LNCaP clone FGC (cell line): ENCODE data around the gene SMC3.
A peak's percentile ranks its signal among the peaks of the same experiment; 100 is the strongest.

ENCODE experiments used
- DNase-seq: peaks from one replicate; pipeline ENCODE4 v3.0.0-alpha.2; 2011; ENCODE audit warnings: low read depth
- H3K4me3 ChIP-seq: 2 replicates; pipeline ENCODE4 v1.5.1; 2011; ENCODE audit warnings: mild to moderate bottlenecking, low read depth, low read length, control low read depth
- CTCF ChIP-seq: IDR thresholded peaks from 2 replicates; pipeline ENCODE4 v1.5.1; 2012; ENCODE audit warnings: mild to moderate bottlenecking; ENCODE audit not compliant: control insufficient read depth, insufficient read depth; ENCODE audit errors: extremely low read depth

SMC3 gene

GRCh38 chr10:110576220-110576619 is 8.7 kb downstream of the SMC3 start:
- H3K4me3 ChIP-seq: no peak overlapping the region
- no peak for DNase-seq
- no peak for TF ChIP-seq CTCF

- DNase-seq: no peak
- H3K4me3 ChIP-seq: no peak overlapping the region
- TF ChIP-seq CTCF: no peak
Measured at GRCh38 chr10:110577056-110577455, 9.6 kb downstream of the SMC3 start.

GRCh38 chr10:110584006-110584405 is 16.5 kb downstream of the SMC3 start:
- no peak overlapping the region for H3K4me3 ChIP-seq
- TF ChIP-seq CTCF: no peak
- no peak for DNase-seq

GRCh38 chr10:110591760-110592159 is 24.3 kb downstream of the SMC3 start:
- no peak for DNase-seq
- no peak overlapping the region for H3K4me3 ChIP-seq
- TF ChIP-seq CTCF: no peak

GRCh38 chr10:110597476-110597875 is 30.0 kb downstream of the SMC3 start:
- H3K4me3 ChIP-seq: no peak overlapping the region
- no peak for DNase-seq
- no peak for TF ChIP-seq CTCF

GRCh38 chr10:110600487-110601101 is 33.1 kb downstream of the SMC3 start:
- H3K4me3 ChIP-seq: no peak overlapping the region
- TF ChIP-seq CTCF: peak; percentile 41
- peak; percentile 21 for DNase-seq

- no peak for DNase-seq
- H3K4me3 ChIP-seq: no peak overlapping the region
- TF ChIP-seq CTCF: no peak
Measured at GRCh38 chr10:110601581-110601980, 34.1 kb downstream of the SMC3 start.
